Body of pancreas (tissue), 4 donors: Measurements from ENCODE around the gene PPFIBP2.

ENCODE experiments used
- CTCF ChIP-seq, 7 experiments: fragments of 450-650 bp in 4 of 7; fragments of 200-600 bp in 3 of 7; sonication (generic) in 3 of 7; IDR thresholded peaks; one replicate each; pipeline ENCODE4 v1.5.1; 2016 to 2019; ENCODE audit warnings: antibody characterized with exemption in 7 of 7
- POLR2A ChIP-seq, 3 donors: fragments of 450-650 bp; IDR thresholded peaks; one replicate each; pipeline ENCODE4 v1.6.1; 2016; ENCODE audit warnings: antibody characterized with exemption in 3 of 3, mild to moderate bottlenecking in 2 of 3

DNA sequence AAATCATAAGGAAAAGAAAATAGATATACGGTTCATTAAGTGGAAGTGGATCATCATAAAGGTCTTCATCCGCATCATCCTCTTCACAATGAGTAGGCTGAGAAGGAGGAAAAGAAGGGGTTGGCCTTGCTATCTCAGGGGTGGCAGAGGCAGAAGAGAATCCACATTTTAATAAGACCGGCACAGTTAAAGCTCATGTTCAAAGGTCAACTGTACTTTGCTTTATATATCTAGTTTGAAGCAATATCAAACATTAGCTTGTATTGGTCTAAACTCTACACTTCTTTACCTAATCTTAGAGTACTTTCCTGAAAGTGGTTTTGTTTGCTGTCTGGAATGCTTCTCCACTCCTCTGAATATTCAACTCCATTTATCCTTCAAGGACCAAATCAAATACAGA lies 5.7 kb upstream of the PPFIBP2 start:
- no peak for TF ChIP-seq POLR2A (IDR thresholded peaks at IDR 0.05)
- no peak for TF ChIP-seq CTCF (IDR thresholded peaks at IDR 0.05)
